GM12892 (cell line): Measurements from ENCODE around the gene CDH22.

Experiments used
- POLR2A ChIP-seq: IDR thresholded peaks from 2 replicates; pipeline ENCODE4 v1.6.1; 2011; ENCODE audit warnings: low read depth, low read length, control low read depth
- POLR2AphosphoS5 ChIP-seq: IDR thresholded peaks from 2 replicates; pipeline ENCODE4 v1.6.1; 2011; ENCODE audit warnings: low read depth, low read length, control low read depth
- TAF1 ChIP-seq: IDR thresholded peaks from 2 replicates; pipeline ENCODE4 v1.6.1; 2011; ENCODE audit warnings: low read depth, mild to moderate bottlenecking, control low read depth, low read length, borderline replicate concordance

- TF ChIP-seq TAF1 = no peak
- TF ChIP-seq POLR2AphosphoS5 = no peak
- TF ChIP-seq POLR2A = no peak
Observed at GRCh38 chr20:46349035-46349741, 40.9 kb upstream of the CDH22 start.
